HEK293T (cell line): ENCODE results near the gene RNU5D-1.

Experiments
- BHLHE40 ChIP-seq: fragments of 450-650 bp; IDR thresholded peaks from 2 replicates; pipeline ENCODE4 v1.6.1; 2016; ENCODE audit warnings: mild to moderate bottlenecking, moderate library complexity, borderline replicate concordance
- ELF4 ChIP-seq: fragments of 450-650 bp; IDR thresholded peaks from 2 replicates; pipeline ENCODE4 v1.6.1; 2017; ENCODE audit warnings: antibody characterized with exemption
- FOXA1 ChIP-seq: fragments of 450-650 bp; IDR thresholded peaks from 2 replicates; pipeline ENCODE4 v1.6.1; 2016; ENCODE audit warnings: mild to moderate bottlenecking
- FOXK2 ChIP-seq: fragments of 450-650 bp; IDR thresholded peaks from 2 replicates; pipeline ENCODE4 v1.6.1; 2016; ENCODE audit warnings: mild to moderate bottlenecking
- FOXM1 ChIP-seq: fragments of 450-650 bp; IDR thresholded peaks from 2 replicates; pipeline ENCODE4 v1.6.1; 2017; ENCODE audit warnings: mild to moderate bottlenecking, borderline replicate concordance
- HDGF ChIP-seq: fragments of 450-650 bp; IDR thresholded peaks from 2 replicates; pipeline ENCODE4 v1.6.1; 2017; ENCODE audit warnings: antibody characterized with exemption, borderline replicate concordance
- L3MBTL2 ChIP-seq: fragments of 450-650 bp; conservative IDR thresholded peaks from 2 replicates; pipeline ENCODE4 v1.6.1; 2016; ENCODE audit warnings: mild to moderate bottlenecking
- LEF1 ChIP-seq: fragments of 450-650 bp; IDR thresholded peaks from 2 replicates; pipeline ENCODE4 v1.6.1; 2017; ENCODE audit warnings: mild to moderate bottlenecking, borderline replicate concordance
- NFRKB ChIP-seq: fragments of 450-650 bp; IDR thresholded peaks from 2 replicates; pipeline ENCODE4 v1.6.1; 2016; ENCODE audit warnings: mild to moderate bottlenecking, moderate library complexity
- SP1 ChIP-seq: fragments of 450-650 bp; IDR thresholded peaks from 2 replicates; pipeline ENCODE4 v1.6.1; 2017
- SUZ12 ChIP-seq: fragments of 450-650 bp; IDR thresholded peaks from 2 replicates; pipeline ENCODE4 v1.6.1; 2016; ENCODE audit warnings: mild to moderate bottlenecking
- TARDBP ChIP-seq: fragments of 450-650 bp; IDR thresholded peaks from 2 replicates; pipeline ENCODE4 v1.6.1; 2016

DNA sequence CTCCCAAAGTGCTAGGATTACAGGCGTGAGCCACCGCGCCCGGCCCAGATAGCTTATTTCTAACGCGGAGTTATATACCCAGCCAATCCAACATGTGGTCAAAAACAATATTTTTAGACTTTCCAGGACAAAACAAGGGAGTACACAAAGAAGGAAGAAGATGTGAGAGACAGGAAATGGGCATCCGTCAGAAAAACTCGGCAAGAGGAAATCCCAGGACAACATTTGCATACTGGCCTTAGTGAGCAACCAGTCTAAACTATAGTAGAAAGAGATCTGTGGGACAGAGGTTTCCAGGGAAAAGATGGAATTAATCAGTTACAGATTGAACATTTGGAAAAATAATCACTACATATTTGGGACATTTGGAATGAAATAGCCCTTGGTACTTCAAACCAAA, 45.1 kb downstream of the RNU5D-1 start:
- TF ChIP-seq SP1 (no peak), SUZ12 (no peak), FOXK2 (no peak), ELF4 (no peak), FOXM1 (no peak), TARDBP (no peak), HDGF (no peak), FOXA1 (no peak), L3MBTL2 (no peak), BHLHE40 (no peak), LEF1 (no peak), NFRKB (no peak)
